ENCODE results near the gene NAALADL2. TPM values are rescaled to one million over a fixed set of nuclear protein-coding genes. Genes with fewer than 3 reads are reported as not detected.

The NAALADL2 gene
- polyA plus RNA-seq, 1 experiment, result 6.3 TPM

DNA sequence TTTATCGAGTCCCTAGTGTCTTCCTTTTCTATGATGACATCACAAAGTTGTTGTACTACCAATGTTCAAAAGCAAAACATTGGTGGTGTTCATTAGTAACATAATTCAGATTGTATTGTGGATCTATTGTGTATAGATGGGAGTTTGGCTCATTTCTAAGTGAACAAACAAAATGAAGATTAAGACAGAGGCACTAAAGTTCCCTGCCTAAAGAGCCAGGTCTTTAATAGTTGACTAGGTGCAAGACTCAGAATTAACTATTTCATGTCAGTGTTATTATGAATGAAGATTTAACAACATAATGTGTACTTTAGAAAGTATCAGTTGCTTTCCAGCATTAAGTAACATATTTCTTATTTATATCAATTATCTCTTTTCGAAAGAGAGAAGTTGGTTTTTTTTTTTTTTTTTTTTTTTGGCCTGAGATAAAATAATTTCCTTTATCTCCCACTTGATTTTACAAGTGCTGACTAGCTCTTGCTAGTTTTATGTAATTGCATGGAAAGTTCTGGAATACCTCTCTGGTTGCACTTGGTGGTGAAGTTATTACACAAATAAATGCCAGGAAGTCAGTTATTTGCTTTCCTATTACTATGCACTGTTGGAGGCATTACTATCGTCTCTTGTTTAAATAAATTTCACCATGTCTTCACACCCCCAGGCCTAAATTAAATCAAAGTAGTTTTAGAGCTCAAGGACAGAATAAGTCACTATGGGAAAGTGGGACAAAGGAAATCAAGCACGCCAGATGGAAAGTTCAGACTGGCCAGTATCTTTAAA is 48.7 kb downstream of the NAALADL2 start:
- TF ChIP-seq, protein P1, sequence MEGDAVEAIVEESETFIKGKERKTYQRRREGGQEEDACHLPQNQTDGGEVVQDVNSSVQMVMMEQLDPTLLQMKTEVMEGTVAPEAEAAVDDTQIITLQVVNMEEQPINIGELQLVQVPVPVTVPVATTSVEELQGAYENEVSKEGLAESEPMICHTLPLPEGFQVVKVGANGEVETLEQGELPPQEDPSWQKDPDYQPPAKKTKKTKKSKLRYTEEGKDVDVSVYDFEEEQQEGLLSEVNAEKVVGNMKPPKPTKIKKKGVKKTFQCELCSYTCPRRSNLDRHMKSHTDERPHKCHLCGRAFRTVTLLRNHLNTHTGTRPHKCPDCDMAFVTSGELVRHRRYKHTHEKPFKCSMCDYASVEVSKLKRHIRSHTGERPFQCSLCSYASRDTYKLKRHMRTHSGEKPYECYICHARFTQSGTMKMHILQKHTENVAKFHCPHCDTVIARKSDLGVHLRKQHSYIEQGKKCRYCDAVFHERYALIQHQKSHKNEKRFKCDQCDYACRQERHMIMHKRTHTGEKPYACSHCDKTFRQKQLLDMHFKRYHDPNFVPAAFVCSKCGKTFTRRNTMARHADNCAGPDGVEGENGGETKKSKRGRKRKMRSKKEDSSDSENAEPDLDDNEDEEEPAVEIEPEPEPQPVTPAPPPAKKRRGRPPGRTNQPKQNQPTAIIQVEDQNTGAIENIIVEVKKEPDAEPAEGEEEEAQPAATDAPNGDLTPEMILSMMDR (IDR thresholded peaks at IDR 0.05; ENCODE audit: low read depth, low read length), result no peak
- no peaks in the 10 kb centered on the region for H3K9me3 ChIP-seq (ENCODE audit: control insufficient read depth, insufficient read depth, low read length)
- ChIA-PET POLR2A (no interaction called here), CTCF (interaction anchor here (0.6 kb wide), 1 partner anchor 1210 kb away, joined by 4 read pairs; no protein-coding TSS in a partner anchor)
- H3K27ac ChIP-seq (ENCODE audit: low read depth, low read length), result no peak overlapping the region
- H3K27me3 ChIP-seq (ENCODE audit: control insufficient read depth, insufficient read depth, low read length), result no peaks in the 10 kb centered on the region
- no peak overlapping the region for H3K4me3 ChIP-seq (ENCODE audit: low read depth, low read length)
- no peak for DNase-seq (ENCODE audit: low read depth, low spot score)

- DNase-seq (ENCODE audit: low read depth, low spot score), result no peak
- POLR2A ChIA-PET, result no interaction called here
- CTCF ChIA-PET, result no interaction called here
These were observed 72.6 kb downstream of the NAALADL2 start for GRCh38 chr3:174931473-174932353.

GRCh38 chr3:174936590-174936989 is 77.5 kb downstream of the NAALADL2 start:
- no peak overlapping the region for H3K4me3 ChIP-seq (ENCODE audit: low read depth, low read length)
- no peak for DNase-seq (ENCODE audit: low read depth, low spot score)
- ChIA-PET POLR2A (no interaction called here), CTCF (no interaction called here)
- H3K27ac ChIP-seq (ENCODE audit: low read depth, low read length), result no peak overlapping the region
- TF ChIP-seq, protein P1 (IDR thresholded peaks at IDR 0.05; ENCODE audit: low read depth, low read length), result no peak
- no peaks in the 10 kb centered on the region for H3K9me3 ChIP-seq (ENCODE audit: control insufficient read depth, insufficient read depth, low read length)
- no peaks in the 10 kb centered on the region for H3K27me3 ChIP-seq (ENCODE audit: control insufficient read depth, insufficient read depth, low read length)

More at GRCh38 chr3:174931473-174932353, 72.6 kb downstream of the NAALADL2 start:
- Histone ChIP-seq H3K27me3 (ENCODE audit: control insufficient read depth, insufficient read depth, low read length) (no peaks in the 10 kb centered on the region), H3K9me3 (ENCODE audit: control insufficient read depth, insufficient read depth, low read length) (no peaks in the 10 kb centered on the region), H3K4me3 (ENCODE audit: low read depth, low read length) (no peak overlapping the region), H3K27ac (ENCODE audit: low read depth, low read length) (no peak overlapping the region)
- TF ChIP-seq, protein P1 (IDR thresholded peaks at IDR 0.05; ENCODE audit: low read depth, low read length), result no peak

DNA sequence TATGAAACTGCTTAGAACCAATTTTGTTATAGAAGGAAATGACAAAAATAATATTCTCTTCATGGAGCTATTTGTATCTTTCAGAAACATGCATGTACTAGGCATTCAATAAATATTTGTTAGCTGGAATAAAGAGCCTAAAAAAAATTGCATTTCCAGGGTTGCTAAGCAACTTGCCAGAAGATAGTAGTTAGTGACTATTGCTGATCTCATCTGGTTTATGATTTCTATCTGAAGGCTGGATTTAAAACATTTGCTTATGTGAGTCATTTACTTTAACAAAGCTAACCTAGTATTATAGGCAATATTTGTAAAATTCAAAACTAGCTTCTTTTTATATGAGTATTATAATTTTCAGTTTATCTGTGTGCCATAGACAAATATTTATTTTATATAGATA is 78.3 kb downstream of the NAALADL2 start:
- Histone ChIP-seq H3K4me3 (ENCODE audit: low read depth, low read length) (no peak overlapping the region), H3K27ac (ENCODE audit: low read depth, low read length) (no peak overlapping the region), H3K27me3 (ENCODE audit: control insufficient read depth, insufficient read depth, low read length) (no peaks in the 10 kb centered on the region), H3K9me3 (ENCODE audit: control insufficient read depth, insufficient read depth, low read length) (no peaks in the 10 kb centered on the region)
- no peak for DNase-seq (ENCODE audit: low read depth, low spot score)
- TF ChIP-seq, protein P1 (IDR thresholded peaks at IDR 0.05; ENCODE audit: low read depth, low read length), result no peak
- ChIA-PET POLR2A (no interaction called here), CTCF (no interaction called here)

- Histone ChIP-seq H3K4me3 (ENCODE audit: low read depth, low read length) (no peak overlapping the region), H3K27ac (ENCODE audit: low read depth, low read length) (no peak overlapping the region), H3K27me3 (ENCODE audit: control insufficient read depth, insufficient read depth, low read length) (no peaks in the 10 kb centered on the region), H3K9me3 (ENCODE audit: control insufficient read depth, insufficient read depth, low read length) (no peaks in the 10 kb centered on the region)
- TF ChIP-seq, protein P1 (IDR thresholded peaks at IDR 0.05; ENCODE audit: low read depth, low read length), result no peak
- POLR2A ChIA-PET, result no interaction called here
- no peak for DNase-seq (ENCODE audit: low read depth, low spot score)
- CTCF ChIA-PET, result no interaction called here
These were observed 79.0 kb downstream of the NAALADL2 start for GRCh38 chr3:174938102-174938501.
